Cardiac fibroblast (primary cell): ENCODE results near the gene SFR1.
"Not testable (repeated sequence)": the region's sequence is repeated elsewhere in the genome, so short reads cannot be mapped to it uniquely, and the experiment has no call there.

Experiments
- DNase-seq, 2 donors: peaks; one replicate each; pipeline versions ENCODE4 v3.0.0 to v3.0.0-alpha.2; 2010; ENCODE audit warnings: low read depth in 2 of 2
- H3K4me3 ChIP-seq, 2 donors: replicated peaks in 1 of 2; 1 replicate in 1 of 2; 2 replicates in 1 of 2; pipeline ENCODE4 v1.5.1; 2011; ENCODE audit warnings: low read depth in 2 of 2, low read length in 2 of 2, mild to moderate bottlenecking in 2 of 2, moderate library complexity in 1 of 2
- CTCF ChIP-seq: IDR thresholded peaks from one replicate; pipeline ENCODE4 v1.5.1; 2011; ENCODE audit warnings: low read depth, mild to moderate bottlenecking, low read length, inconsistent platforms

SFR1 gene

GRCh38 chr10:104144931-104145330 lies 23.0 kb downstream of the SFR1 start:
- no peak for DNase-seq
- TF ChIP-seq CTCF = no peak
- no peak overlapping the region for H3K4me3 ChIP-seq

GRCh38 chr10:104146882-104147281 lies 24.9 kb downstream of the SFR1 start:
- no peak for DNase-seq
- no peak overlapping the region for H3K4me3 ChIP-seq
- no peak for TF ChIP-seq CTCF

GRCh38 chr10:104150139-104150538 lies 28.2 kb downstream of the SFR1 start:
- DNase-seq = no peak
- no peak for TF ChIP-seq CTCF

GRCh38 chr10:104151737-104152136 lies 29.8 kb downstream of the SFR1 start:
- H3K4me3 ChIP-seq = no peak overlapping the region
- no peak for TF ChIP-seq CTCF
- DNase-seq = no peak

More at GRCh38 chr10:104150139-104150538, 28.2 kb downstream of the SFR1 start:
- H3K4me3 ChIP-seq = no peak overlapping the region

GRCh38 chr10:104155591-104155990 lies 33.6 kb downstream of the SFR1 start:
- no peak for DNase-seq
- TF ChIP-seq CTCF = no peak
- no peak overlapping the region for H3K4me3 ChIP-seq

- DNase-seq = no peak
- H3K4me3 ChIP-seq = no peak overlapping the region
- no peak for TF ChIP-seq CTCF
Measured at GRCh38 chr10:104170610-104171254, 48.8 kb downstream of the SFR1 start.

- not testable (repeated sequence) for H3K4me3 ChIP-seq, DNase-seq
Measured at GRCh38 chr10:104174136-104174535, 52.2 kb downstream of the SFR1 start.
